SK-N-MC (cell line): ENCODE data around the gene EFCAB12.

ENCODE experiments used
- EZH2 ChIP-seq: fragments of 200-600 bp; sonication (generic); IDR thresholded peaks from one replicate; pipeline ENCODE4 v1.6.1; 2017; ENCODE audit warnings: antibody characterized with exemption
- FOXP2 ChIP-seq: optimal IDR thresholded peaks from 2 replicates; pipeline ENCODE3; 2011; ENCODE audit warnings: mild to moderate bottlenecking, moderate library complexity; ENCODE audit not compliant: insufficient read depth; ENCODE audit errors: extremely low read length, control extremely low read depth
- POLR2AphosphoS5 ChIP-seq: IDR thresholded peaks from 2 replicates; pipeline ENCODE4 v1.6.1; 2012; ENCODE audit warnings: mild to moderate bottlenecking, low read depth, low read length, borderline replicate concordance

DNA sequence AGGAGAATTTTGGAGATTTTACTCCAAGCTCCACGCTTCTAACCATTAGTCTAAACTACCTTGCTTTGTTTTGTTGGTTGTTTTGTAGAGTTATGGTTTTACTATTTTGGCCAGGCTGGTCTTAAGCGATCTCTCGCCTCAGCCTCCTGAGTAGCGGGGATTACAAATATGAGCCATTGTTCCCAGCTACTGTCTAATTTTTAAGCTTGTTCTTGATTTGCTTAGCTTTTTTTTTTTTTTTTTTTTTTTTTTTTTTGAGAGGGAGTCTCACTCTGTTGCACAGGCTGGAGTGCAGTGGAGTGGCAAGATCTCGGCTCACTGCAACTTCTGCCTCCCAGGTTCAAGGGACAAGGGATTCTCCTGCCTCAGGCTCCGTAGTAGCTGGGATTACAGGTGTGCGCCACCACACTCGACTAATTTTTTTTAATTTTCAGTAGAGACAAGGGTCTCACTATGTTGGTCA, 28.5 kb downstream of the EFCAB12 start:
- TF ChIP-seq EZH2 = no peak
- no peak for TF ChIP-seq POLR2AphosphoS5
- no peak for TF ChIP-seq FOXP2
